ENCODE measurements around the gene SHROOM2.

DNA sequence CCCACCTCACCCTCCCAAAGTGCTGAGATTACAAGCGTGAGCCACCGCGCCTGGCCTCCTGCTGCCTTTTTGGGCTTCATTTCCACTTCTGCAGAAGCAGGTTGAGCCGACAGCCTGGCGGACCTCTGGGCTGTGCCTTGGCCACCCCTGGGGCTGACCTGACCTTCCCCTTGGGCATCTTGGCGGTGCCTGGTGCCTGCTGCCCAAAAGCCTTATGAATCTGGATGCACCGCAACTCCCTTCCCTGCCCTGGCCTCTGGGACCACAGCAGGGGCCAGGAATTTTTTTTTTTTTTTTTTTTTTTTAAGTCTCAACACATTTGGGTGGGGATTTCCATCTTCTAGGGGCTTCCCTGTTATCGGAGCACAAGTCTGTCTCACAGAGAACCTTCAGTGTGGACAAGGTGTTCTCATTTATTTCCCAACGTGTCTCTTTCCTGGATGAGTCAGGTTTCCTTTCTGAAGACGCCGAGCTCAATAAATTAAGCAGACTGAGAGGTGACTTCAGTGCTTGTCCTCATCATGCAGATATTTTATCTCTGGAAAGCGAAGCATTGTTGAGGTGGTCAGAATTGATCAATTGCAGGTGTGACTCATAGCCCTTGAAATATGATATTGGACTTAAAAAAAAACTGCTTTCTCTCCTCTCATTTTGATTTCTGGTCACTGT, 79.7 kb downstream of the SHROOM2 start:
- TF ChIP-seq TARDBP (IDR thresholded peaks at IDR 0.05) (no peak), BHLHE40 (IDR thresholded peaks at IDR 0.05; ENCODE audit: borderline replicate concordance) (no peak), ARNT (IDR thresholded peaks at IDR 0.05) (no peak), FOXK2 (IDR thresholded peaks at IDR 0.05) (no peak), SUZ12 (IDR thresholded peaks at IDR 0.05) (no peak), PKNOX1 (IDR thresholded peaks at IDR 0.05) (no peak), HDGF (IDR thresholded peaks at IDR 0.05; ENCODE audit: borderline replicate concordance) (no peak), FOXA1 (IDR thresholded peaks at IDR 0.05) (no peak), SP1 (IDR thresholded peaks at IDR 0.05) (no peak), NFRKB (IDR thresholded peaks at IDR 0.05) (no peak), ELF4 (IDR thresholded peaks at IDR 0.05) (no peak)
